ENCODE data around the gene ANO2. TPM values are rescaled to one million over a fixed set of nuclear protein-coding genes. Genes with fewer than 3 reads are reported as not detected.

The ANO2 gene
- total and polyA plus RNA-seq, 2 experiments from 2014 or later = 2.3 to 4.6 TPM

GRCh38 chr12:5690240-5690639 lies 254.8 kb downstream of the ANO2 start:
- Mint-ChIP-seq H3K36me3 (ENCODE audit: low read depth) (peaks cover 19% of the 10 kb centered on the region), H3K4me3 (no peak overlapping the region), H3K9me3 (peaks cover 22% of the 10 kb centered on the region), H3K27ac (no peak overlapping the region), H3K27me3 (ENCODE audit: insufficient read depth, low read depth, poor library complexity) (peaks cover 5% of the 10 kb centered on the region), H3K4me1 (no peaks in the 10 kb centered on the region; the same call in 2 of the 3 replicates)
- H3K79me2 ChIP-seq (replicated peaks; ENCODE audit: insufficient read depth) = no peaks in the 10 kb centered on the region
- H2AFZ ChIP-seq = no peak overlapping the region
- H3K27ac ChIP-seq (ENCODE audit: low read depth) = no peak overlapping the region
- no peaks in the 10 kb centered on the region for H3F3A ChIP-seq (replicated peaks; ENCODE audit: low read depth)
- H3K4me3 ChIP-seq = no peak overlapping the region
- no peaks in the 10 kb centered on the region for H3K9me2 ChIP-seq (ENCODE audit: insufficient read depth)
- no peaks in the 10 kb centered on the region for H3K4me1 ChIP-seq (ENCODE audit: insufficient read depth)
- H3K4me2 ChIP-seq = no peak overlapping the region
- no peaks in the 10 kb centered on the region for H3K27me3 ChIP-seq (ENCODE audit: insufficient read depth)
- H3K36me3 ChIP-seq (ENCODE audit: insufficient read depth) = no peaks in the 10 kb centered on the region
- no peaks in the 10 kb centered on the region for H4K20me1 ChIP-seq (replicated peaks; ENCODE audit: insufficient read depth)
- ATAC-seq (no peak), DNase-seq (ENCODE audit: low spot score) (no peak)
- TF ChIP-seq ZNF331 (CRISPR knock-in tag; IDR thresholded peaks at IDR 0.05; ENCODE audit: low read depth) (no peak), NANOG (IDR thresholded peaks at IDR 0.05; ENCODE audit: borderline replicate concordance) (no peak), EZH2 (IDR thresholded peaks at IDR 0.05; ENCODE audit: low read depth, unreplicated experiment) (no peak), EZH2phosphoT487 (IDR thresholded peaks at IDR 0.05; ENCODE audit: unreplicated experiment) (no peak), CTCF (conservative IDR thresholded peaks at IDR 0.05; ENCODE audit: low read depth in 2 of 2) (no peak), JUNB (IDR thresholded peaks at IDR 0.05; ENCODE audit: unreplicated experiment) (no peak), CREB1 (CRISPR knock-in tag; IDR thresholded peaks at IDR 0.05; ENCODE audit: low read depth) (no peak), ZNF462 (CRISPR knock-in tag; IDR thresholded peaks at IDR 0.05) (no peak), STAT1 (IDR thresholded peaks at IDR 0.05; ENCODE audit: unreplicated experiment) (no peak), ZNF114 (CRISPR knock-in tag; IDR thresholded peaks at IDR 0.05) (no peak), ETS1 (IDR thresholded peaks at IDR 0.05) (no peak), REST (IDR thresholded peaks at IDR 0.05; ENCODE audit: unreplicated experiment) (no peak)

All from GM23338 (cell line).